Transverse colon (tissue), 4 donors: ENCODE results near the gene POC1A. TPM values are rescaled to one million over a fixed set of nuclear protein-coding genes. Genes with fewer than 3 reads are reported as not detected.
A peak's percentile ranks its signal among the peaks of the same experiment; 100 is the strongest.

Experiments
- DNase-seq: peaks from one replicate; pipeline ENCODE4 v3.0.0-alpha.2; 2019
- H3K27ac ChIP-seq, 4 donors: fragments of 200-600 bp; sonication (generic); 2 replicates each; pipeline ENCODE4 v1.5.1; 2016 to 2018; ENCODE audit warnings: inconsistent platforms in 4 of 4
- H3K27me3 ChIP-seq: fragments of 200-600 bp; sonication (generic); 2 replicates; pipeline ENCODE4 v1.5.1; 2017; ENCODE audit warnings: inconsistent platforms
- H3K36me3 ChIP-seq, 4 donors: fragments of 200-600 bp; sonication (generic); 2 replicates each; pipeline ENCODE4 v1.5.1; 2017 to 2019; ENCODE audit warnings: inconsistent platforms in 4 of 4
- H3K4me1 ChIP-seq, 4 donors: fragments of 200-600 bp; sonication (generic); 2 replicates each; pipeline ENCODE4 v1.5.1; 2017 to 2020; ENCODE audit warnings: inconsistent platforms in 4 of 4
- H3K4me3 ChIP-seq, 4 donors: fragments of 200-600 bp; sonication (generic); 1 replicate in 1 of 4; 2 replicates in 3 of 4; pipeline versions ENCODE4 v1.5.1 to v1.6.1; 2017 to 2019; ENCODE audit warnings: inconsistent platforms in 4 of 4
- H3K9me3 ChIP-seq, 2 donors: fragments of 200-600 bp; sonication (generic); 2 replicates each; pipeline ENCODE4 v1.5.1; 2017 to 2019; ENCODE audit warnings: inconsistent platforms in 2 of 2
- EP300 ChIP-seq: sonication (generic); formaldehyde crosslinking; IDR thresholded peaks from one replicate; pipeline ENCODE4 v1.6.1; 2017; ENCODE audit warnings: antibody characterized with exemption, low read depth
- POLR2A ChIP-seq: fragments of 450-650 bp; IDR thresholded peaks from one replicate; pipeline ENCODE4 v1.6.1; 2016; ENCODE audit warnings: antibody characterized with exemption, mild to moderate bottlenecking, moderate library complexity
- POLR2AphosphoS5 ChIP-seq, 3 donors: sonication (generic); formaldehyde crosslinking; IDR thresholded peaks; one replicate each; pipeline ENCODE4 v1.6.1; 2016; ENCODE audit warnings: antibody characterized with exemption in 3 of 3
- WGBS, 2 donors: methylation state at CpG; one replicate each; pipeline ENCODE4 v1.1.5; 2018; ENCODE audit warnings: low coverage in 1 of 2; 5-methylcytosine and 5-hydroxymethylcytosine counted together
- in situ Hi-C, 4 donors: fragments of 200-750 bp; cut with MboI; loops; one replicate each; pipeline versions ENCODE4 v1.15.0 to v1.15.1; 2017; ENCODE audit warnings: low sequenced_read_pairs in 3 of 4, low pct_ligation_motif_present in 1 of 4, low pct_unique_long_range_greater_than_20kb in 1 of 4
- intact Hi-C: fragments of 100-400 bp; cut with DNase I; formaldehyde crosslinking; loops from one replicate; pipeline ENCODE4 v1.15.1; 2023; ENCODE audit warnings: low total_unique reads
- total RNA-seq, 4 donors: library from RNA; depleted of rRNA; stranded (reverse); fragments of >200 nt; gene quantifications; one replicate each; pipeline ENCODE4 v1.1.0, GENCODE V29; 2016
- TF ChIP-seq, protein P1 (sequence below), 5 experiments: fragments of 200-600 bp in 3 of 5; fragments of 450-650 bp in 2 of 5; sonication (generic) in 3 of 5; IDR thresholded peaks; 1 replicate in 2 of 5; 2 replicates in 3 of 5; pipeline ENCODE4 v1.5.1; 2016 to 2017; ENCODE audit warnings: antibody characterized with exemption in 5 of 5, inconsistent platforms in 3 of 5, mild to moderate bottlenecking in 2 of 5, moderate library complexity in 1 of 5

The POC1A gene
- total RNA-seq, 4 donors from 2014 or later = 0.80 to 3.1 (median 2.2) TPM; not detected in 1

- Histone ChIP-seq H3K27ac (peak overlapping the region; percentile 88 to 96 (median 92)), H3K9me3 (no peaks in the 10 kb centered on the region), H3K4me1 (peaks cover 17 to 50% (median 40%) of the 10 kb centered on the region in 4 donors), H3K36me3 (no peaks in the 10 kb centered on the region), H3K4me3 (peak overlapping the region; percentile 54 to 80 (median 76)), H3K27me3 (no peaks in the 10 kb centered on the region)
- intact Hi-C loops (loop anchor here (10.0 kb wide), 1 partner anchor 52 kb away; no protein-coding TSS in a partner anchor), in situ Hi-C loops (loop anchor here in 1 of 4 donors (10.0 kb wide), 1 partner anchor 52 kb away; no protein-coding TSS in a partner anchor)
- WGBS, 2 donors = 0 to 2% methylated on average over 4 to 36 of the region's 55 CpGs
- no peak for TF ChIP-seq EP300
- TF ChIP-seq POLR2A = peak; percentile 36
- TF ChIP-seq, protein P1, sequence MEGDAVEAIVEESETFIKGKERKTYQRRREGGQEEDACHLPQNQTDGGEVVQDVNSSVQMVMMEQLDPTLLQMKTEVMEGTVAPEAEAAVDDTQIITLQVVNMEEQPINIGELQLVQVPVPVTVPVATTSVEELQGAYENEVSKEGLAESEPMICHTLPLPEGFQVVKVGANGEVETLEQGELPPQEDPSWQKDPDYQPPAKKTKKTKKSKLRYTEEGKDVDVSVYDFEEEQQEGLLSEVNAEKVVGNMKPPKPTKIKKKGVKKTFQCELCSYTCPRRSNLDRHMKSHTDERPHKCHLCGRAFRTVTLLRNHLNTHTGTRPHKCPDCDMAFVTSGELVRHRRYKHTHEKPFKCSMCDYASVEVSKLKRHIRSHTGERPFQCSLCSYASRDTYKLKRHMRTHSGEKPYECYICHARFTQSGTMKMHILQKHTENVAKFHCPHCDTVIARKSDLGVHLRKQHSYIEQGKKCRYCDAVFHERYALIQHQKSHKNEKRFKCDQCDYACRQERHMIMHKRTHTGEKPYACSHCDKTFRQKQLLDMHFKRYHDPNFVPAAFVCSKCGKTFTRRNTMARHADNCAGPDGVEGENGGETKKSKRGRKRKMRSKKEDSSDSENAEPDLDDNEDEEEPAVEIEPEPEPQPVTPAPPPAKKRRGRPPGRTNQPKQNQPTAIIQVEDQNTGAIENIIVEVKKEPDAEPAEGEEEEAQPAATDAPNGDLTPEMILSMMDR (IDR thresholded peaks at IDR 0.05) = peak in 1 of 5 experiments; percentile 24
- TF ChIP-seq POLR2AphosphoS5 (IDR thresholded peaks at IDR 0.05) = peak; percentile 16 to 28 (median 26)
- peak; percentile 100 for DNase-seq
These were observed 97.0 kb downstream of the POC1A start for GRCh38 chr3:52056968-52057811.

- no peaks in the 10 kb centered on the region for H3K9me3 ChIP-seq
- intact Hi-C loops = loop anchor here (10.0 kb wide), 1 partner anchor 52 kb away; no protein-coding TSS in a partner anchor
- DNase-seq = peak; percentile 77
- TF ChIP-seq, protein P1 (IDR thresholded peaks at IDR 0.05) = peak in 1 of 5 experiments; percentile 17
- TF ChIP-seq EP300 = no peak
- peak within 1 kb of the TSS; percentile 88 to 96 (median 92) for H3K27ac ChIP-seq
- H3K4me3 ChIP-seq = peak within 1 kb of the TSS; percentile 67 to 91 (median 82)
- no peaks in the 10 kb centered on the region for H3K36me3 ChIP-seq
- no peaks in the 10 kb centered on the region for H3K27me3 ChIP-seq
- peaks cover 17 to 55% (median 45%) of the 10 kb centered on the region in 4 donors for H3K4me1 ChIP-seq
- 0% methylated on average over 16 of the region's 51 CpGs; no CpG with 5 or more reads in 1 of the 2 donors for WGBS, 2 donors
- in situ Hi-C loops = loop anchor here in 1 of 4 donors (10.0 kb wide), 1 partner anchor 52 kb away; no protein-coding TSS in a partner anchor
These were observed 97.7 kb downstream of the POC1A start, which contains the start of gene DUSP7 for GRCh38 chr3:52056521-52056967. Gene DUSP7, minus strand, starts transcription at chr3:52056571. Its CDS starts 205 bp downstream, at chr3:52056366.

DNA sequence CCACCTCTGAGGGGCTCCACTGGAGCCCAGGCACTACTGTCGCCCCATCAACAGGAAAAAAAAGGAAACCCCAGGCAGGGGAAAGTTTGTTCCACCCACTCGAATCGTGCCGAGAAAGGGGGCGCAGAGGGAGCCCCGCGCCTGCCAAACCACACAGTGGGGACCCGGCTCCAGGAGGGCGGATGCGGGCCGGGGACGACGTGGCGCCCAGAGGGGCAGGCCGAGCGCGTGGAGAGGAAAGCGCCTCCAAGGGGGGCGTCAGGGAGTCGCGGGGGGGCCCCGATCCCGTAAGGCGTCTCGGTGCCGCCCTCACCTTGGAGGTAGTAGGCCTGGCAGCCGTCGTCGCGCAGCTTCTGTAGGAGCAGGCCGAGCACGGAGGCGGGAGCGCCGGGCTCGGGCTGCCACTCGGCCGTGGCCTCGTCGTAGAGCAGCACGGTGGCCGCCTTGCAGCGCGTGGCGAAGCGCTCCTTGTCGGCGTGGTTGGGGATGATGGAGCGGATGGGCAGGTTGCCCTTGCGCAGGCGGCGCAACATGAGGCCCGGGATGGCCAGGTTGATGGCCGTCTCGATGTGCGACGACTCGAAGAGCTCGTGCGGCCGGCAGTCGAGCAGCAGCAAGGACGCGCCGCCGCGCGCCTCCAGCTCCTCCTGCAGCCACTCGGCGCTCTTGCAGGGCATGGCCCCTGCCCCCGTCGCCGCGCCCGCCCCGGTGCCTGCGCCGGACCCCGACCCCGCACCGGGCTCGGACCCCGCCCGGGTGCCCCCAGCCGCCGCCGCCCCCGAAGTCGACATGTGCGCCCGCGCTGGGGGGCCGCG, 98.5 kb downstream of the POC1A start:
- in situ Hi-C loops (loop anchor here in 1 of 4 donors (10.0 kb wide), 1 partner anchor 51 kb away; no protein-coding TSS in a partner anchor), intact Hi-C loops (loop anchor here (10.0 kb wide), 1 partner anchor 51 kb away; no protein-coding TSS in a partner anchor)
- Histone ChIP-seq H3K27ac (peak overlapping the region; percentile 84 to 89 (median 86)), H3K4me1 (peaks cover 17 to 55% (median 45%) of the 10 kb centered on the region in 4 donors), H3K36me3 (peaks cover 0 to 3% (median under 1%) of the 10 kb centered on the region in 4 donors), H3K27me3 (no peaks in the 10 kb centered on the region), H3K9me3 (no peaks in the 10 kb centered on the region), H3K4me3 (peak overlapping the region; percentile 67 to 91 (median 82))
- peak; percentile 36 for DNase-seq
- TF ChIP-seq POLR2AphosphoS5 (IDR thresholded peaks at IDR 0.05) (no peak), EP300 (no peak), POLR2A (no peak)
- TF ChIP-seq, protein P1 (IDR thresholded peaks at IDR 0.05) = no peak
- WGBS, 2 donors = 0% methylated on average over 62 of the region's 94 CpGs; no CpG with 5 or more reads in 1 of the 2 donors
